Ovary (tissue), 3 donors: ENCODE measurements around the gene SLC30A2.

Experiments used
- EP300 ChIP-seq: sonication (generic); formaldehyde crosslinking; IDR thresholded peaks from one replicate; pipeline ENCODE4 v1.6.1; 2017; ENCODE audit warnings: antibody characterized with exemption
- POLR2A ChIP-seq: fragments of 450-650 bp; IDR thresholded peaks from one replicate; pipeline ENCODE4 v1.6.1; 2017; ENCODE audit warnings: antibody characterized with exemption, mild to moderate bottlenecking, moderate library complexity
- TF ChIP-seq, protein P1 (sequence below), 3 donors: fragments of 450-650 bp in 2 of 3; fragments of 200-600 bp in 1 of 3; IDR thresholded peaks; one replicate each; pipeline versions ENCODE4 v1.5.1 to v1.8.0; 2016 to 2022; ENCODE audit warnings: antibody characterized with exemption in 3 of 3, mild to moderate bottlenecking in 1 of 3
- donor health status: DM: no; HTN: no; CAD: no.

DNA sequence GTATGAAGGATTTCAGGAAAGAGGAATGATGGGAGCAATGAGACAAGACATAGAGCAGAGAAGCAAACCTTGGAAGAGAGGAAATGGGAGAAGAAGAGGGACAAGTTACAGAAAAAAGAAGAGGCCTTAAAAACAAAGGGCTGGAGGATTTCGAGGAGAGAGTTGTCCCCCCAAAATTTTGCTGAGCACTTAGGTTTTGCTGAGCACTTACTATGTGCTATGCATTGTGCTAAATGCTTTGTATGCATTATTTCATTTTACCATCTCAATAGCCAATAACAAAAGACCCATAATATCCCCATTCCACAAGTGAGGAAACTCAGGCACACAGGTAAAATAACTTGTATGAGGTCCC, 24.0 kb upstream of the SLC30A2 start:
- TF ChIP-seq, protein P1, sequence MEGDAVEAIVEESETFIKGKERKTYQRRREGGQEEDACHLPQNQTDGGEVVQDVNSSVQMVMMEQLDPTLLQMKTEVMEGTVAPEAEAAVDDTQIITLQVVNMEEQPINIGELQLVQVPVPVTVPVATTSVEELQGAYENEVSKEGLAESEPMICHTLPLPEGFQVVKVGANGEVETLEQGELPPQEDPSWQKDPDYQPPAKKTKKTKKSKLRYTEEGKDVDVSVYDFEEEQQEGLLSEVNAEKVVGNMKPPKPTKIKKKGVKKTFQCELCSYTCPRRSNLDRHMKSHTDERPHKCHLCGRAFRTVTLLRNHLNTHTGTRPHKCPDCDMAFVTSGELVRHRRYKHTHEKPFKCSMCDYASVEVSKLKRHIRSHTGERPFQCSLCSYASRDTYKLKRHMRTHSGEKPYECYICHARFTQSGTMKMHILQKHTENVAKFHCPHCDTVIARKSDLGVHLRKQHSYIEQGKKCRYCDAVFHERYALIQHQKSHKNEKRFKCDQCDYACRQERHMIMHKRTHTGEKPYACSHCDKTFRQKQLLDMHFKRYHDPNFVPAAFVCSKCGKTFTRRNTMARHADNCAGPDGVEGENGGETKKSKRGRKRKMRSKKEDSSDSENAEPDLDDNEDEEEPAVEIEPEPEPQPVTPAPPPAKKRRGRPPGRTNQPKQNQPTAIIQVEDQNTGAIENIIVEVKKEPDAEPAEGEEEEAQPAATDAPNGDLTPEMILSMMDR (IDR thresholded peaks at IDR 0.05): no peak
- TF ChIP-seq POLR2A (no peak), EP300 (no peak)
